Osteoblast (primary cell): Measurements from ENCODE around the gene IFT172. TPM values are rescaled to one million over a fixed set of nuclear protein-coding genes. Genes with fewer than 3 reads are reported as not detected.

ENCODE experiments used
- DNase-seq: peaks from one replicate; pipeline ENCODE4 v3.0.0; 2011; ENCODE audit warnings: low spot score, mixed read lengths; ENCODE audit not compliant: insufficient read length; ENCODE audit errors: missing footprints
- H2AFZ ChIP-seq: 2 replicates; pipeline ENCODE4 v1.6.0; 2011; ENCODE audit warnings: mild to moderate bottlenecking, low read length
- H3K27ac ChIP-seq: 2 replicates; pipeline ENCODE4 v1.5.1; 2011; ENCODE audit warnings: mild to moderate bottlenecking, low read depth, low read length, moderate library complexity
- H3K27me3 ChIP-seq: 2 replicates; pipeline ENCODE4 v1.6.0; 2012; ENCODE audit warnings: mild to moderate bottlenecking, control low read depth, inconsistent platforms, low read length, moderate library complexity; ENCODE audit not compliant: insufficient read depth
- H3K36me3 ChIP-seq: 2 replicates; pipeline ENCODE4 v1.5.1; 2011; ENCODE audit warnings: mild to moderate bottlenecking, low read length, control low read depth, moderate library complexity; ENCODE audit not compliant: insufficient read depth
- H3K4me1 ChIP-seq: 2 replicates; pipeline ENCODE4 v1.5.1; 2011; ENCODE audit warnings: mild to moderate bottlenecking, low read length, control low read depth, moderate library complexity; ENCODE audit not compliant: insufficient read depth
- H3K4me2 ChIP-seq: 2 replicates; pipeline ENCODE4 v1.6.0; 2011; ENCODE audit warnings: mild to moderate bottlenecking, low read length; ENCODE audit not compliant: insufficient read depth
- H3K4me3 ChIP-seq: fragments of 200-600 bp; sonication (generic); 3 replicates; pipeline ENCODE4 v1.5.1; 2012; ENCODE audit warnings: mild to moderate bottlenecking, low read length, inconsistent platforms; ENCODE audit not compliant: insufficient read depth
- H3K79me2 ChIP-seq: 2 replicates; pipeline ENCODE4 v1.6.0; 2012; ENCODE audit warnings: mild to moderate bottlenecking, low read length, control low read depth, inconsistent platforms; ENCODE audit not compliant: insufficient read depth
- H3K9me3 ChIP-seq: 2 replicates; pipeline ENCODE4 v1.5.1; 2011; ENCODE audit warnings: low read depth, low read length, control low read depth
- H4K20me1 ChIP-seq: 2 replicates; pipeline ENCODE4 v1.6.0; 2012; ENCODE audit warnings: mild to moderate bottlenecking, low read length, control low read depth; ENCODE audit not compliant: insufficient read depth
- total RNA-seq: library from RNA; depleted of rRNA; stranded (reverse); fragments of >200 nt; gene quantifications from 2 replicates; pipeline ENCODE4 v1.2.3, GENCODE V29; 2012
- TF ChIP-seq, protein P1 (sequence below): IDR thresholded peaks from 2 replicates; pipeline ENCODE4 v1.5.1; 2011; ENCODE audit warnings: mild to moderate bottlenecking, low read depth, low read length, moderate library complexity; ENCODE audit errors: extremely low read depth

Gene IFT172
- total RNA-seq, 1 donor: 35.5 TPM

- Histone ChIP-seq H3K27me3 (no peaks in the 10 kb centered on the region), H3K9me3 (no peaks in the 10 kb centered on the region), H3K27ac (no peak overlapping the region), H2AFZ (no peak overlapping the region), H3K4me2 (no peak overlapping the region), H4K20me1 (no peaks in the 10 kb centered on the region), H3K4me3 (no peak overlapping the region), H3K79me2 (peaks cover 19% of the 10 kb centered on the region), H3K4me1 (peaks cover 14% of the 10 kb centered on the region), H3K36me3 (peaks cover 25% of the 10 kb centered on the region)
- TF ChIP-seq, protein P1, sequence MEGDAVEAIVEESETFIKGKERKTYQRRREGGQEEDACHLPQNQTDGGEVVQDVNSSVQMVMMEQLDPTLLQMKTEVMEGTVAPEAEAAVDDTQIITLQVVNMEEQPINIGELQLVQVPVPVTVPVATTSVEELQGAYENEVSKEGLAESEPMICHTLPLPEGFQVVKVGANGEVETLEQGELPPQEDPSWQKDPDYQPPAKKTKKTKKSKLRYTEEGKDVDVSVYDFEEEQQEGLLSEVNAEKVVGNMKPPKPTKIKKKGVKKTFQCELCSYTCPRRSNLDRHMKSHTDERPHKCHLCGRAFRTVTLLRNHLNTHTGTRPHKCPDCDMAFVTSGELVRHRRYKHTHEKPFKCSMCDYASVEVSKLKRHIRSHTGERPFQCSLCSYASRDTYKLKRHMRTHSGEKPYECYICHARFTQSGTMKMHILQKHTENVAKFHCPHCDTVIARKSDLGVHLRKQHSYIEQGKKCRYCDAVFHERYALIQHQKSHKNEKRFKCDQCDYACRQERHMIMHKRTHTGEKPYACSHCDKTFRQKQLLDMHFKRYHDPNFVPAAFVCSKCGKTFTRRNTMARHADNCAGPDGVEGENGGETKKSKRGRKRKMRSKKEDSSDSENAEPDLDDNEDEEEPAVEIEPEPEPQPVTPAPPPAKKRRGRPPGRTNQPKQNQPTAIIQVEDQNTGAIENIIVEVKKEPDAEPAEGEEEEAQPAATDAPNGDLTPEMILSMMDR: no peak
- no peak for DNase-seq
Observed at GRCh38 chr2:27485496-27485895, 4.0 kb downstream of the IFT172 start.

- H3K4me2 ChIP-seq: no peak overlapping the region
- no peaks in the 10 kb centered on the region for H3K27me3 ChIP-seq
- no peak overlapping the region for H3K4me3 ChIP-seq
- H3K27ac ChIP-seq: no peak overlapping the region
- no peaks in the 10 kb centered on the region for H3K79me2 ChIP-seq
- H4K20me1 ChIP-seq: no peaks in the 10 kb centered on the region
- DNase-seq: no peak
- H2AFZ ChIP-seq: no peak overlapping the region
- TF ChIP-seq, protein P1: no peak
- H3K36me3 ChIP-seq: peaks cover 39% of the 10 kb centered on the region
- H3K9me3 ChIP-seq: no peaks in the 10 kb centered on the region
- H3K4me1 ChIP-seq: no peaks in the 10 kb centered on the region
Observed at GRCh38 chr2:27471961-27472360, 17.6 kb downstream of the IFT172 start.

DNA sequence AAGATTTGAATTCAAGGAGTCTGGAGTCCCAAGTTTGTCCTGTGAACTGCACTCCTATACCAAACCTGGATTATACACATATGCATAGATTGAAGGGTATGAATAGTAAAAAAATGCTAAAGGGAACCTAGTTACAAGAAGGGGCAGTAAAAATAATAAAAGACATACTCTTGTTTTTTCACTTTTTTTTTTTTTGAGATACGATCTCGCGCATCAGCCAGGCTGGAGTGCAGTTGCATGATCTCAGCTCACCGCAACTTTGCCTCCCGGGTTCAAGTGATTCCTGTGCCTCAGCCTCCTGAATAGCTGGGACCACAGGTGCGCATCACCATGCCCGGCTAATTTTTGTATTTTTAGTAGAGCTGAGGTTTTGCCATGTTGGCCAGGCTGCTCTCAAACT lies 25.1 kb downstream of the IFT172 start:
- H3K4me2 ChIP-seq: no peak overlapping the region
- TF ChIP-seq, protein P1: no peak
- H3K4me3 ChIP-seq: no peak overlapping the region
- H2AFZ ChIP-seq: no peak overlapping the region
- H3K36me3 ChIP-seq: peaks cover 34% of the 10 kb centered on the region
- no peak for DNase-seq
- H3K4me1 ChIP-seq: no peaks in the 10 kb centered on the region
- H3K79me2 ChIP-seq: no peaks in the 10 kb centered on the region
- no peaks in the 10 kb centered on the region for H3K9me3 ChIP-seq
- H3K27me3 ChIP-seq: no peaks in the 10 kb centered on the region
- no peak overlapping the region for H3K27ac ChIP-seq
- no peaks in the 10 kb centered on the region for H4K20me1 ChIP-seq

DNA sequence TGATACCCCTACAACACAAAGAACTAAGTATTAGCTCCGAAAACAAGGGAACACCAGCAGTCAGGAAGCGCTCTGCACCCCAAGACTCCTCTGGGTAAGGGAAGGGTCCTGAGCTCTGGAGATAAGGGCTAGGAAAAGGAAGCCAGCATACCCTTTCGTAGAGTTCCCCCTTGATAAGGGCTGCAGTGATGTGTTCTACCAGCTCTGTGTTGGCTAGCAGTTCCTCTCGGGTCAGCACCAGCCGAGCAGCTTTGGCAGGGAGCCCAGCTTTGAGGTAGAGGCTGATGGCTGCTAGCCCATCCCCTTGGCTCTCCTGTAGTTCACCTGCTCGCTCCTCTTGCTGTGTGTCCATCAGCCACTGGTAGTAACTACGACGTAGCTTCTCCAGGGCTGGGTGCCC lies 28.4 kb downstream of the IFT172 start:
- Histone ChIP-seq H3K79me2 (no peaks in the 10 kb centered on the region), H3K36me3 (peaks cover 57% of the 10 kb centered on the region), H2AFZ (no peak overlapping the region), H3K4me3 (no peak overlapping the region), H3K9me3 (no peaks in the 10 kb centered on the region), H4K20me1 (no peaks in the 10 kb centered on the region), H3K27ac (no peak overlapping the region), H3K4me1 (no peaks in the 10 kb centered on the region), H3K4me2 (no peak overlapping the region), H3K27me3 (no peaks in the 10 kb centered on the region)
- TF ChIP-seq, protein P1: no peak
- no peak for DNase-seq
